ENCODE results near the gene AHCYL2.

GRCh38 chr7:129438839-129439651 is 214.2 kb downstream of the AHCYL2 start:
- no peak for TF ChIP-seq CTCF (IDR thresholded peaks at IDR 0.05 in 2 of 3, conservative IDR thresholded peaks at IDR 0.05 in 1 of 3; ENCODE audit: borderline replicate concordance in 1 of 3, insufficient read depth in 1 of 3, low read depth in 2 of 3, low read length in 2 of 3)
- no peak for TF ChIP-seq POLR2A (IDR thresholded peaks at IDR 0.05; ENCODE audit: borderline replicate concordance, extremely low read depth, insufficient read depth, insufficient read length)

Data from HCT116 (cell line).